SIG-M5 (cell line): ENCODE measurements around the gene SBK1.
"Not testable (repeated sequence)": the region's sequence is repeated elsewhere in the genome, so short reads cannot be mapped to it uniquely, and the experiment has no call there.

Experiments
- DNase-seq: peaks from one replicate; lab custom pipeline; 2025; lab: John Stamatoyannopoulos, UW

The SBK1 gene

DNA sequence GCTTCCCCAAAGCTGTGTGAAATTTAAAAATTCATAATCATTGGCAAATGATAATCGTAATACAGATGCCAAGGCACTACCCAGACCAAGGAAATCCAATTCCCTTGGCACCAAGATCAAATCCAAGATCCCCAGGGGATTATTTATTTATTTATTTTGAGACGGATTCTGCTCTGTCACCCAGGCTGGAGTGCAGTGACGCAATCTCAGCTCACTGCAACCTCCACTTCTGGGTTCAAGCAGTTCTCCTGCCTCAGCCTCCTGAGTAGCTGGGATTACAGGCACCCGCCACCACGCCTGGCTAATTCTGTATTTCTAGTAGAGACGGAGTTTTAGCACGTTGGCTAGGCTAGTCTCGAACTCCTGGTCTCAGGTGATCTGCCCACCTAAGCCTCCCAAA lies 43.4 kb downstream of the SBK1 start:
- DNase-seq = not testable (repeated sequence)

DNA sequence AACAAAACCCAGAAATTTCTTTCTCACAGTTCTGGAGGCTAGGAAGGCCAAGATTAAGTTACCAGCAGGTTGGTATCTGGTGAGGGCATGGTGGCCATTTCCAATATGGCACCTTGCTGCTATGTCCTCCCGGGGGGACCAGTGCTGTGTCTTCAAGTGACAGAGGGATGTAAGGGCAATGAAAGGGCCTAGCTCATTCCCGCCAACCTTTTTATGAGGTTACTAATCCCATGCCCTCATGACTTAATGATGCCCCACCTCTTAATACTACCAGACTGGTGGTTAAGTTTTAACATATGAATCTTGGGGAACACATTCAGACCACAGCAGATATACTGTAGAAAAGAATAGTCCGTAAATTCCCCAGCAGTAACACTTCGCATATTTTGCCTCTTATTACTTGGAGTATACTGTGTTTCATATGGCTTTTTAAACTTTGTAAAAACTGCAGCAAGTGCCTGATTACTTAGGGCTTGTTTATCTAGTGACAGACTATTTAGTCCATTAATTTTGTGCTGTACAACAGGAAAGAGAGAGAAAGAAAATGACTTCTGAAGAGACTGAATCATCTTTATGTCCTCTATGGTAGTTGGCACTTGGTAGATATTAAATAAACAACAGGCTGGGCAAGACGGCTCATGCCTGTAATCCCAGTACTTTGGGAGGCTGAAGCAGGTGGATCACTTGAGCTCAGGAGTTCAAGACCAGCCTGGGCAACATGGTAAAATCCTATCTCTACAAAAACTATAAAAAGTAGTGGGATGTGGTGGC lies 44.8 kb downstream of the SBK1 start:
- DNase-seq = not testable (repeated sequence)

DNA sequence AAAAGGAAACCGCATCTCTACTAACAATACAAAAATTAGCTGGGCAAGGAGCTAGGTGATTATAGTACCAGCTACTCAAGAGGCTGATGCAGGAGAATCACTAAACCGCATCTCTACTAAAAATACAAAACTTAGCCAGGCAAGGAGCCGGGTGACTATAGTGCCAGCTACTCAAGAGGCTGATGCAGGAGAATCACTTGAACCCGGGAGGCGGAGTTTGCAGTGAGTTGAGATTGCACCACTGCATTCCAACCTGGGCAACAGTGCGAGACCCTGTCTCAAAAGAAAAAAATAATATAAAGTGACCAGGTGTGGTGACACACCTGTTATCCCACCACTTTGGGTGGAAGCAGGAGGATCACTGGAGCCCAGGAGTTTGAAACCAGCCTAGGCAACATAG lies 45.9 kb downstream of the SBK1 start:
- DNase-seq = not testable (repeated sequence)

GRCh38 chr16:28362600-28362999 lies 70.3 kb downstream of the SBK1 start:
- DNase-seq = not testable (repeated sequence)

GRCh38 chr16:28363408-28363807 lies 71.1 kb downstream of the SBK1 start, which contains the start of gene NPIPB6:
TSS of gene NPIPB6 (minus strand) at chr16:28363508. CDS start at chr16:28362822, 686 bp downstream.
- DNase-seq = not testable (repeated sequence)

DNA sequence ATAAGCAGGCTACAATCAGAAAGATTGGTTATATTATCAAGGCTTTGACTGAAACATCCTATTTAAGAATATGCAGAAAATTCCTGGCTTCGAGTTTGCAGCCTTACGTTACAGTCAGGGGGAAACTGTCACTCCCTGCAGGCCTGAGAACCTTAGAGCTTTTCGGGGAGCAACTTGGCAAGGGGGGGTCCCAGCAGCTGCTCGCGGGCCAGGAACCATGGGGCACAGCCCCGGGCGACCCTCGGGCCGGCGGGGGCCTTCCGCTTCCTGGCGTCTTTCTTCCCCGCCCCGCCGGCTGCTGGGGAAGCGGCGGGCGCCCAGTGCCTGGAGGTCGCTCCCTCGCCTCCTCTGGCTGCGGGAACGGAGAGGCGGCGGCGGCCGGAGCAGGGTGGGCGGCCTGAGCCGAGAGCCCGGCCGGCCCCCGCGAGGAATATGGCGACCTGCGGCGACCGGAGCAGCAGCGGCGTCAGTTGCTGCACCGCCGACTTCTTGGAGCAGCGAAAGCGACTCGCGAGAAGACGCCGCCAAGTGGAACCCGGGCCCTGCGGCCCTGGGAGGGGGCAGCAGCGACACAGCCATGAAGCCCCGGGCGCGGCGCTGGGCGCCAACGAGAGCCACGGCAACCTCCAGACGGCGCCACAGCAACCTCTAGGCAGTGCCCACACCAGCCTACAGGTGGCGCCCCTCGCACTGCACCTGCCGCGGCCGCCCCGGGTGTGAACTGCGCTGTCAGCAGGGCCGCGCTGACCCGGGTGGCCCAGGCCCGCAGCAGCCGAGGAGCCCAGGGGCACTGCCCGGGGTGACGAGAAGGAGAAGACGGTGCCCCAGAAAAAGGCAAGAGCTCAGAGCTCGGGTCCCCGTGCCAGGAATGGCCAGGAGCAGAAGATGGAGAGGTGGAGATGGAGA lies 72.2 kb downstream of the SBK1 start:
- DNase-seq = not testable (repeated sequence)

DNA sequence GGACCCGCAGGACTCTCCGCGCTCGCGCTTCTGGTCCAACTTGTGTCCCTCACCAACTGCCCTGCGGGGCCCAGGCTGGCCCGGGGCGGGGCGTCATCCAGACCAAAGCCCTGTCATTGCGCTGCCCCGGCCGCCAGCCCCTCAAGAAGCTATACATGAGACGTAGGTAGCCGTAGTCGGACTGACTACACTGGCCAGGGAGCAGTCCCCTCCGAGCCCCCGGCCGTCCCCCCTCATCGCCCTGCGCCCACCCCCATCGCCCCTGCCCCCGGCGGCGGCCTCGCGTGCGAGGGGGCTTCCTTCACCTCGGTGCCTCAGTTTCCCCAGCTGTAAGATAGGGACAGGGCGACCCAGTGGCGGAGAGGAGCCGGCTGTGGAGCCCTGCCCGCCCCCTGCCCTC lies 75.6 kb downstream of the SBK1 start:
- DNase-seq = not testable (repeated sequence)
